Measurements from ENCODE around the gene PFDN2. TPM values are rescaled to one million over a fixed set of nuclear protein-coding genes. Genes with fewer than 3 reads are reported as not detected.

The PFDN2 gene
- total and polyA plus RNA-seq, 2 of the 8 experiments (the other 6 are each of a cell fraction or from before 2014, with no cell fraction given): 66.2 to 71.2 TPM

DNA sequence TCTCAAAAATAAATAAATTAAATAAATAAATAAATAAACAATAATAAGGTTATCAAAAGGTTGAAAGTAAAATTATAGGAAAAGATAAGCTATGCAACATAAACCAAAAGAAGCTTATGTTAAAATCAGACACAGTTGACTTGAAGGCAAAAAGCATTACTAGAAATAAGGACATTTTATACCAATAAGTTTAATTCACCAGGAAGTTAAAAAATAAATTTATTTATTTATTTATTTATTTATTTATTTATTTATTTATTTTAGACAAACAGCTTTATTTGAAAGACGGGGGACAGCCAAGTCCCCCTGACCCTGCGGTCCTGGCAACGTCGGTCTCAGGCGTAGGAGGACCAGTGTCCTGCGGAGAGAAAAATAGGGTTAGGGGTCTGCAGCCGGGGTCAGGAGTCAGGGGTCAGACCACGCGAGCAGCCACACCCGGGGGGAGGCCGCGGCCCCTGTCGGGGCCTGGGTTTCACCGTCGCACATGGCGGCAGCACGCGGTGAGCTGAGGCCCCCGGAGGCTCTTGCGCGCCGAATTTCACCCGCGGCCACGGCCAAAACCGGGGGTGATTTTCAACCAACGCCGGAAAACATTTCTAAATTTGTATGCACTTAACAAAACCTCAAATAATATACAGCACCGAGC, 23.0 kb upstream of the PFDN2 start (continued):
- TF ChIP-seq, protein P1, sequence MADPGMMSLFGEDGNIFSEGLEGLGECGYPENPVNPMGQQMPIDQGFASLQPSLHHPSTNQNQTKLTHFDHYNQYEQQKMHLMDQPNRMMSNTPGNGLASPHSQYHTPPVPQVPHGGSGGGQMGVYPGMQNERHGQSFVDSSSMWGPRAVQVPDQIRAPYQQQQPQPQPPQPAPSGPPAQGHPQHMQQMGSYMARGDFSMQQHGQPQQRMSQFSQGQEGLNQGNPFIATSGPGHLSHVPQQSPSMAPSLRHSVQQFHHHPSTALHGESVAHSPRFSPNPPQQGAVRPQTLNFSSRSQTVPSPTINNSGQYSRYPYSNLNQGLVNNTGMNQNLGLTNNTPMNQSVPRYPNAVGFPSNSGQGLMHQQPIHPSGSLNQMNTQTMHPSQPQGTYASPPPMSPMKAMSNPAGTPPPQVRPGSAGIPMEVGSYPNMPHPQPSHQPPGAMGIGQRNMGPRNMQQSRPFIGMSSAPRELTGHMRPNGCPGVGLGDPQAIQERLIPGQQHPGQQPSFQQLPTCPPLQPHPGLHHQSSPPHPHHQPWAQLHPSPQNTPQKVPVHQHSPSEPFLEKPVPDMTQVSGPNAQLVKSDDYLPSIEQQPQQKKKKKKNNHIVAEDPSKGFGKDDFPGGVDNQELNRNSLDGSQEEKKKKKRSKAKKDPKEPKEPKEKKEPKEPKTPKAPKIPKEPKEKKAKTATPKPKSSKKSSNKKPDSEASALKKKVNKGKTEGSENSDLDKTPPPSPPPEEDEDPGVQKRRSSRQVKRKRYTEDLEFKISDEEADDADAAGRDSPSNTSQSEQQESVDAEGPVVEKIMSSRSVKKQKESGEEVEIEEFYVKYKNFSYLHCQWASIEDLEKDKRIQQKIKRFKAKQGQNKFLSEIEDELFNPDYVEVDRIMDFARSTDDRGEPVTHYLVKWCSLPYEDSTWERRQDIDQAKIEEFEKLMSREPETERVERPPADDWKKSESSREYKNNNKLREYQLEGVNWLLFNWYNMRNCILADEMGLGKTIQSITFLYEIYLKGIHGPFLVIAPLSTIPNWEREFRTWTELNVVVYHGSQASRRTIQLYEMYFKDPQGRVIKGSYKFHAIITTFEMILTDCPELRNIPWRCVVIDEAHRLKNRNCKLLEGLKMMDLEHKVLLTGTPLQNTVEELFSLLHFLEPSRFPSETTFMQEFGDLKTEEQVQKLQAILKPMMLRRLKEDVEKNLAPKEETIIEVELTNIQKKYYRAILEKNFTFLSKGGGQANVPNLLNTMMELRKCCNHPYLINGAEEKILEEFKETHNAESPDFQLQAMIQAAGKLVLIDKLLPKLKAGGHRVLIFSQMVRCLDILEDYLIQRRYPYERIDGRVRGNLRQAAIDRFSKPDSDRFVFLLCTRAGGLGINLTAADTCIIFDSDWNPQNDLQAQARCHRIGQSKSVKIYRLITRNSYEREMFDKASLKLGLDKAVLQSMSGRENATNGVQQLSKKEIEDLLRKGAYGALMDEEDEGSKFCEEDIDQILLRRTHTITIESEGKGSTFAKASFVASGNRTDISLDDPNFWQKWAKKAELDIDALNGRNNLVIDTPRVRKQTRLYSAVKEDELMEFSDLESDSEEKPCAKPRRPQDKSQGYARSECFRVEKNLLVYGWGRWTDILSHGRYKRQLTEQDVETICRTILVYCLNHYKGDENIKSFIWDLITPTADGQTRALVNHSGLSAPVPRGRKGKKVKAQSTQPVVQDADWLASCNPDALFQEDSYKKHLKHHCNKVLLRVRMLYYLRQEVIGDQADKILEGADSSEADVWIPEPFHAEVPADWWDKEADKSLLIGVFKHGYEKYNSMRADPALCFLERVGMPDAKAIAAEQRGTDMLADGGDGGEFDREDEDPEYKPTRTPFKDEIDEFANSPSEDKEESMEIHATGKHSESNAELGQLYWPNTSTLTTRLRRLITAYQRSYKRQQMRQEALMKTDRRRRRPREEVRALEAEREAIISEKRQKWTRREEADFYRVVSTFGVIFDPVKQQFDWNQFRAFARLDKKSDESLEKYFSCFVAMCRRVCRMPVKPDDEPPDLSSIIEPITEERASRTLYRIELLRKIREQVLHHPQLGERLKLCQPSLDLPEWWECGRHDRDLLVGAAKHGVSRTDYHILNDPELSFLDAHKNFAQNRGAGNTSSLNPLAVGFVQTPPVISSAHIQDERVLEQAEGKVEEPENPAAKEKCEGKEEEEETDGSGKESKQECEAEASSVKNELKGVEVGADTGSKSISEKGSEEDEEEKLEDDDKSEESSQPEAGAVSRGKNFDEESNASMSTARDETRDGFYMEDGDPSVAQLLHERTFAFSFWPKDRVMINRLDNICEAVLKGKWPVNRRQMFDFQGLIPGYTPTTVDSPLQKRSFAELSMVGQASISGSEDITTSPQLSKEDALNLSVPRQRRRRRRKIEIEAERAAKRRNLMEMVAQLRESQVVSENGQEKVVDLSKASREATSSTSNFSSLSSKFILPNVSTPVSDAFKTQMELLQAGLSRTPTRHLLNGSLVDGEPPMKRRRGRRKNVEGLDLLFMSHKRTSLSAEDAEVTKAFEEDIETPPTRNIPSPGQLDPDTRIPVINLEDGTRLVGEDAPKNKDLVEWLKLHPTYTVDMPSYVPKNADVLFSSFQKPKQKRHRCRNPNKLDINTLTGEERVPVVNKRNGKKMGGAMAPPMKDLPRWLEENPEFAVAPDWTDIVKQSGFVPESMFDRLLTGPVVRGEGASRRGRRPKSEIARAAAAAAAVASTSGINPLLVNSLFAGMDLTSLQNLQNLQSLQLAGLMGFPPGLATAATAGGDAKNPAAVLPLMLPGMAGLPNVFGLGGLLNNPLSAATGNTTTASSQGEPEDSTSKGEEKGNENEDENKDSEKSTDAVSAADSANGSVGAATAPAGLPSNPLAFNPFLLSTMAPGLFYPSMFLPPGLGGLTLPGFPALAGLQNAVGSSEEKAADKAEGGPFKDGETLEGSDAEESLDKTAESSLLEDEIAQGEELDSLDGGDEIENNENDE (IDR thresholded peaks at IDR 0.05; ENCODE audit: insufficient replicate concordance, low read length): no peak
- TF ChIP-seq, protein P2, sequence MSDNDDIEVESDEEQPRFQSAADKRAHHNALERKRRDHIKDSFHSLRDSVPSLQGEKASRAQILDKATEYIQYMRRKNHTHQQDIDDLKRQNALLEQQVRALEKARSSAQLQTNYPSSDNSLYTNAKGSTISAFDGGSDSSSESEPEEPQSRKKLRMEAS (IDR thresholded peaks at IDR 0.05): no peak
- TF ChIP-seq HDAC6 (IDR thresholded peaks at IDR 0.05; ENCODE audit: low read depth, low read length) (no peak), HDAC2 (IDR thresholded peaks at IDR 0.05; ENCODE audit: borderline replicate concordance in 1 of 2, low read depth in 2 of 2, low read length in 2 of 2) (no peak), KDM1A (IDR thresholded peaks at IDR 0.05; ENCODE audit: borderline replicate concordance, low read length) (no peak), RBBP5 (IDR thresholded peaks at IDR 0.05; ENCODE audit: borderline replicate concordance, low read depth, low read length) (no peak), POU5F1 (IDR thresholded peaks at IDR 0.05; ENCODE audit: low read depth, low read length) (no peak), SIN3A (conservative IDR thresholded peaks at IDR 0.05 in 1 of 2, IDR thresholded peaks at IDR 0.05 in 1 of 2; ENCODE audit: low read depth in 1 of 2, low read length in 2 of 2) (no peak)

Data from H1 (cell line).